Endothelial cell (in vitro differentiated cells): ENCODE data around the gene HECTD1. TPM values are rescaled to one million over a fixed set of nuclear protein-coding genes. Genes with fewer than 3 reads are reported as not detected.

Experiments used
- DNase-seq: peaks from one replicate; pipeline ENCODE4 v3.0.0; 2021; ENCODE audit warnings: low spot score
- H3K27ac Mint-ChIP-seq: one replicate; pipeline ENCODE4 v1.8.0; 2021; ENCODE audit warnings: mixed read lengths, inconsistent platforms; ENCODE audit not compliant: unreplicated experiment
- H3K27me3 Mint-ChIP-seq: one replicate; pipeline ENCODE4 v1.8.0; 2021; ENCODE audit warnings: mild to moderate bottlenecking, moderate library complexity, mixed read lengths, inconsistent platforms; ENCODE audit not compliant: unreplicated experiment
- H3K36me3 Mint-ChIP-seq: one replicate; pipeline ENCODE4 v1.8.0; 2021; ENCODE audit warnings: mild to moderate bottlenecking, low read depth, mixed read lengths, inconsistent platforms; ENCODE audit not compliant: unreplicated experiment
- H3K4me1 Mint-ChIP-seq: one replicate; pipeline ENCODE4 v1.8.0; 2021; ENCODE audit warnings: mild to moderate bottlenecking, mixed read lengths, inconsistent platforms; ENCODE audit not compliant: unreplicated experiment
- H3K4me3 Mint-ChIP-seq: one replicate; pipeline ENCODE4 v1.8.0; 2021; ENCODE audit warnings: mild to moderate bottlenecking, mixed read lengths, inconsistent platforms; ENCODE audit not compliant: unreplicated experiment
- H3K9me3 Mint-ChIP-seq: one replicate; pipeline ENCODE4 v1.8.0; 2021; ENCODE audit warnings: mixed read lengths, inconsistent platforms; ENCODE audit not compliant: unreplicated experiment
- total RNA-seq: library from RNA; stranded (reverse); fragmentation: NEBNext Ultra II Directional; extraction: Animal tissue kit (Norgen Biotek cat#: 25700); gene quantifications from one replicate; pipeline ENCODE4 v1.2.1, GENCODE V29; 2021; ENCODE audit not compliant: unreplicated experiment
- TF ChIP-seq, protein P1 (sequence below): fragments of 200-600 bp; sonication (generic); IDR thresholded peaks from one replicate; pipeline ENCODE4 v1.5.0; 2021; ENCODE audit warnings: antibody characterized with exemption; ENCODE audit not compliant: unreplicated experiment

HECTD1 gene
- total RNA-seq, 1 donor from 2014 or later, result 222 TPM

DNA sequence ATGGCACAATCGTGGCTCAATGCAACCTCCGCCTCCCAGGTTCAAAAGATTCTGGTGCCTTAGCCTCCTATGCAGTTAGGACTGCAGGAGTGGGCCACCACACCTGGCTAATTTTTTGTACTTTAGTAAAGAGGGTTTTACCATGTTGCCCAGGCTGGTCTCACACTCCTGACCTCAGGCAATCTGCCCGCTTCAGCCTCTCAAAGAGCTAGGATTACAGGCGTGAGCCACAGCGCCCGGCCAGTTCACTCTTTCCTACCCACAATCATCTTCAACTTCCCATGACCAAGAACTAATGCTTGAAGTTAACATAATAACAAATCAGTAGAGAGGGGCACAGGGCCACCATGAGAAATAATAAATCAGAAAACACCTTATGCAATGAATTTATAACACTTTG lies 82.4 kb downstream of the HECTD1 start:
- TF ChIP-seq, protein P1, sequence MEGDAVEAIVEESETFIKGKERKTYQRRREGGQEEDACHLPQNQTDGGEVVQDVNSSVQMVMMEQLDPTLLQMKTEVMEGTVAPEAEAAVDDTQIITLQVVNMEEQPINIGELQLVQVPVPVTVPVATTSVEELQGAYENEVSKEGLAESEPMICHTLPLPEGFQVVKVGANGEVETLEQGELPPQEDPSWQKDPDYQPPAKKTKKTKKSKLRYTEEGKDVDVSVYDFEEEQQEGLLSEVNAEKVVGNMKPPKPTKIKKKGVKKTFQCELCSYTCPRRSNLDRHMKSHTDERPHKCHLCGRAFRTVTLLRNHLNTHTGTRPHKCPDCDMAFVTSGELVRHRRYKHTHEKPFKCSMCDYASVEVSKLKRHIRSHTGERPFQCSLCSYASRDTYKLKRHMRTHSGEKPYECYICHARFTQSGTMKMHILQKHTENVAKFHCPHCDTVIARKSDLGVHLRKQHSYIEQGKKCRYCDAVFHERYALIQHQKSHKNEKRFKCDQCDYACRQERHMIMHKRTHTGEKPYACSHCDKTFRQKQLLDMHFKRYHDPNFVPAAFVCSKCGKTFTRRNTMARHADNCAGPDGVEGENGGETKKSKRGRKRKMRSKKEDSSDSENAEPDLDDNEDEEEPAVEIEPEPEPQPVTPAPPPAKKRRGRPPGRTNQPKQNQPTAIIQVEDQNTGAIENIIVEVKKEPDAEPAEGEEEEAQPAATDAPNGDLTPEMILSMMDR, result no peak
- DNase-seq, result no peak
- Mint-ChIP-seq H3K27ac (no peak overlapping the region), H3K36me3 (peaks cover 32% of the 10 kb centered on the region), H3K4me3 (no peak overlapping the region), H3K9me3 (no peaks in the 10 kb centered on the region), H3K27me3 (no peaks in the 10 kb centered on the region), H3K4me1 (peaks cover 2% of the 10 kb centered on the region)

DNA sequence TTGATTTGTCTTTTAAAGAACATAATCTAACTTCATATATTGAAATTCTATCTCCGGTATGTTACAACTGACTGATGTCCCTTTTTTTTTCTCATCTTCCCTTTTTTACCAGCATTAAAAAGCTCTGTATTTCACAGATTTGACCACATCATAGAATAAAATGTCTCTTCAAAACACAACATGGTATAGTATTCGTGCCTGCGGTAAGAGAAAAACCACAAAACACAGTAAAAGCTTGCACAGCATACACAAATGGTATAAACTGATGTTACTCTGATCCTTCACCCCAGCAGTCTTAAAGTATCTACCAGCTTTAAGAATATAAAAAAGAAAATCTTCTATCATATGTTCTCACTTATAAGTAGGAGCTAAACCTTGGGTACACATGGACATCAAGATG lies 83.4 kb downstream of the HECTD1 start:
- H3K36me3 Mint-ChIP-seq, result peaks cover 33% of the 10 kb centered on the region

DNA sequence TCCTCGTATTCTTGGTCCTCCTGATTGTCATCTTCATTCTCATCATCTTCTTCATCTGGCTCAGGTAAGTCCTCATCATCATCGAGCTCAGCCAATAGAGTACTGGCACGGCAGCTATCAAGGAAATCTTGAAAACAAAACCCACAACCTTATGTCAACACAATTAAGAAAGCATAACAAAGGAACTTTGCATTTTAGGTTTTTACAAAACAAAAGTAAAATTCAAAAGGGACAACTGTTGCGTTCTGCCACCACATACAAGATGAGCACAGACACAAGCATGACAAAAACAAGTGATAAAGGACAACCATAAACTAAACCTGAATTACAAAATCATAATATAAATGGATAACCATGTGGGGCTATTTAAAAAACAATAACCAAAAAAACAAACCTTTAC lies 84.7 kb downstream of the HECTD1 start:
- TF ChIP-seq, protein P1, result no peak
- no peaks in the 10 kb centered on the region for H3K9me3 Mint-ChIP-seq
- DNase-seq, result no peak
- peaks cover 2% of the 10 kb centered on the region for H3K4me1 Mint-ChIP-seq
- H3K4me3 Mint-ChIP-seq, result peak overlapping the region; percentile 1
- H3K36me3 Mint-ChIP-seq, result peaks cover 29% of the 10 kb centered on the region
- H3K27ac Mint-ChIP-seq, result peak overlapping the region; percentile 7
- no peaks in the 10 kb centered on the region for H3K27me3 Mint-ChIP-seq

More for the DNA sequence above, 83.4 kb downstream of the HECTD1 start:
- DNase-seq, result no peak
- Mint-ChIP-seq H3K4me3 (no peak overlapping the region), H3K27ac (no peak overlapping the region), H3K27me3 (no peaks in the 10 kb centered on the region), H3K9me3 (no peaks in the 10 kb centered on the region), H3K4me1 (peaks cover 2% of the 10 kb centered on the region)
- TF ChIP-seq, protein P1, result no peak

DNA sequence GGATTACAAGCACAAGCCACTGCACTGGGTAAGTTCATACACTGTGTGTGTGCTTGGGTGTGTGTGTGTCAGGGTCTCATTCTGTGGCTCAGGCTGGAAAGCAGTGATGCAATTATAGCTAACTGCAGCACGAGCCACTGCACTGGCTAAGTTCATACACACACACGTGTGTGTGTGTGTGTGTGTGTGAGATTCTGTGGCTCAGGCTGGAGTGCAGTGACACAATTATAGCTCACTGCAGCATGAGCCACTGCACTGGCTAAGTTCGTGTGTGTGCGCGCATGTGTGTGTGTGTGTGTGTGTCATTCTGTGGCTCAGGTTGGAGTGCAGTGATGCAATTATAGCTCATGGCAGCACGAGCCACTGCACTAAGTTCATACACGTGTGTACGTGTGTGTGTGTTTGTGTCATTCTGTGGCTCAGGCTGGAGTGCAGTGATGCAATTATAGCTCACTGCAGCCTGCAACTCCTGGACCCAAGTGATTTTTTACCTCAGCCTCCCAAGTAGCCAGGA lies 85.4 kb downstream of the HECTD1 start:
- TF ChIP-seq, protein P1, result no peak
- Mint-ChIP-seq H3K4me3 (no peak overlapping the region), H3K27me3 (no peaks in the 10 kb centered on the region), H3K36me3 (peaks cover 30% of the 10 kb centered on the region), H3K27ac (no peak overlapping the region), H3K9me3 (no peaks in the 10 kb centered on the region), H3K4me1 (peaks cover 2% of the 10 kb centered on the region)
- DNase-seq, result no peak

DNA sequence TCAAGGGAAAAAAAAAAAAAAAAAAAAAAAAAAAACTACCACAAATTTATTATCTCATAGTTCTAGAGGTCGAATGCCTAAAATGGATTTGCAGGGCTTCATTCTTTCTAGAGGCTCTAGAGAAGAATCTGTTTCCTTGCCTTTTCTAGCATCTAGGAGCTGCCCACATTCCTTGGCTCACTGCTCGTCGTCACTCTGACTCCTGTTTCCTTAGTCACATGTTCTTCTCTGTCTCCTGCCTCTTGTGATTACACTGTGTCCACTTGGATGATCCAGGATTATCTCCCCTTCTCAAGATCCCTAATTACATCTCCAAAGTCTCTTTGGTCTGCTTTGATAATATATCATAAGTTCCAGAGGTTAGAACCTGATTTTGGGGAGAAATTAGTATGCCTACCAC lies 88.7 kb downstream of the HECTD1 start:
- TF ChIP-seq, protein P1, result no peak
- H3K4me1 Mint-ChIP-seq, result peaks cover 2% of the 10 kb centered on the region
- H3K36me3 Mint-ChIP-seq, result peaks cover 39% of the 10 kb centered on the region
- no peaks in the 10 kb centered on the region for H3K27me3 Mint-ChIP-seq
- no peak overlapping the region for H3K4me3 Mint-ChIP-seq
- H3K9me3 Mint-ChIP-seq, result no peaks in the 10 kb centered on the region
- no peak for DNase-seq
- H3K27ac Mint-ChIP-seq, result no peak overlapping the region
